OCI-LY7 (cell line): Measurements from ENCODE around the gene RNASET2. TPM values are rescaled to one million over a fixed set of nuclear protein-coding genes. Genes with fewer than 3 reads are reported as not detected.

Experiments used
- BruUV-seq: library from RNA; stranded (reverse); fragments of 400-500 nt; replicated peaks from 2 replicates; lab custom pipeline; 2021; lab: Mats Ljungman, UMichigan
- CTCF ChIA-PET: fragments of 300-600 bp; sonication (Branson Sonifier 250); formaldehyde crosslinking; loops from one replicate; lab custom pipeline; 2022; ENCODE audit warnings: antibody characterized with exemption; ENCODE audit not compliant: unreplicated experiment; lab: Charles Lee
- POLR2A ChIA-PET: fragments of 300-600 bp; sonication (Branson Sonifier 250); formaldehyde crosslinking; loops from one replicate; lab custom pipeline; 2022; ENCODE audit warnings: antibody characterized with exemption; lab: Charles Lee
- DNase-seq: peaks from one replicate; pipeline ENCODE4 v3.0.0-alpha.2; 2015; ENCODE audit warnings: low spot score
- H2AFZ ChIP-seq: fragments of 200-600 bp; sonication (generic), shearing (Covaris generic); 2 replicates; pipeline ENCODE4 v1.6.1; 2014; ENCODE audit warnings: mild to moderate bottlenecking, antibody characterized with exemption, low read length, moderate library complexity
- H3K27ac ChIP-seq: fragments of 200-600 bp; sonication (generic); 2 replicates; pipeline ENCODE4 v1.5.1; 2014; ENCODE audit warnings: mixed run types, low read depth, mild to moderate bottlenecking, moderate library complexity, low read length, inconsistent platforms; ENCODE audit not compliant: poor library complexity, severe bottlenecking
- H3K36me3 ChIP-seq: fragments of 200-600 bp; sonication (generic); 2 replicates; pipeline ENCODE4 v1.6.1; 2014; ENCODE audit warnings: mild to moderate bottlenecking, antibody characterized with exemption, low read length, moderate library complexity, mixed read lengths; ENCODE audit not compliant: insufficient read depth
- H3K4me1 ChIP-seq: fragments of 200-600 bp; sonication (generic); 2 replicates; pipeline ENCODE4 v1.5.1; 2014; ENCODE audit warnings: mild to moderate bottlenecking, low read length; ENCODE audit not compliant: insufficient read depth, poor library complexity, severe bottlenecking
- H3K4me2 ChIP-seq: fragments of 200-600 bp; sonication (generic); 2 replicates; pipeline ENCODE4 v1.6.1; 2014; ENCODE audit warnings: mild to moderate bottlenecking, low read length
- H3K4me3 ChIP-seq: fragments of 200-600 bp; sonication (generic); 2 replicates; pipeline ENCODE4 v1.5.1; 2014; ENCODE audit warnings: mild to moderate bottlenecking, low read depth, low read length; ENCODE audit not compliant: poor library complexity, severe bottlenecking
- H3K79me2 ChIP-seq: fragments of 200-600 bp; sonication (generic); 2 replicates; pipeline ENCODE4 v1.6.1; 2016; ENCODE audit warnings: low read depth, mild to moderate bottlenecking, low read length, moderate library complexity, mixed read lengths; ENCODE audit not compliant: insufficient read depth
- H3K9me2 ChIP-seq: fragments of 200-600 bp; sonication (generic); 2 replicates; pipeline ENCODE4 v1.6.1; 2016; ENCODE audit warnings: mild to moderate bottlenecking, low read length, mixed read lengths; ENCODE audit not compliant: insufficient read depth
- H3K9me3 ChIP-seq: fragments of 200-600 bp; sonication (generic); 2 replicates; pipeline ENCODE4 v1.6.1; 2014; ENCODE audit warnings: mild to moderate bottlenecking, mixed run types, low read length, mixed read lengths
- H4K20me1 ChIP-seq: fragments of 200-600 bp; sonication (generic); 2 replicates; pipeline ENCODE4 v1.6.1; 2014; ENCODE audit warnings: mild to moderate bottlenecking, antibody characterized with exemption, low read length, moderate library complexity, mixed read lengths; ENCODE audit not compliant: insufficient read depth
- CTCF ChIP-seq: fragments of 200-600 bp; sonication (generic); conservative IDR thresholded peaks from 2 replicates; pipeline ENCODE4 v1.5.1; 2014; ENCODE audit warnings: mild to moderate bottlenecking, antibody characterized with exemption, low read length, moderate library complexity, mixed read lengths
- EZH2phosphoT487 ChIP-seq: fragments of 200-600 bp; sonication (generic); IDR thresholded peaks from 2 replicates; pipeline ENCODE4 v1.6.1; 2018; ENCODE audit warnings: low read depth, borderline replicate concordance, mild to moderate bottlenecking, mixed run types, antibody characterized with exemption, low read length, moderate library complexity, mixed read lengths
- intact Hi-C: fragments of 100-400 bp; cut with micrococcal nuclease; formaldehyde crosslinking; loops from one replicate; pipeline ENCODE4 v1.10.0; 2022; ENCODE audit not compliant: unreplicated experiment
- total RNA-seq, 2 experiments: library from RNA; depleted of rRNA in 1 of 2; stranded (reverse); fragments of >200 nt in 1 of 2; shearing (Covaris generic) in 1 of 2; gene quantifications; 2 replicates each; pipeline ENCODE4 v1.2.3, GENCODE V29; 2014 to 2022

The RNASET2 gene
- total RNA-seq, 2 experiments from 2014 or later = 71.7 to 105 TPM

GRCh38 chr6:167000759-167001158 is 44.4 kb upstream of the RNASET2 start:
- no peaks in the 10 kb centered on the region for H3K9me3 ChIP-seq
- H3K4me1 ChIP-seq = peaks cover 33% of the 10 kb centered on the region
- POLR2A ChIA-PET = interaction anchor here (0.7 to 2.7 kb wide), 10 partner anchors 41 to 153 kb away, joined by 3 to 7 read pairs (median 4); partner anchors contain the start of gene CCR6
- intact Hi-C loops = no loop called here
- peak; percentile 19 for DNase-seq
- peaks cover 69% of the 10 kb centered on the region; the same call in 1 of the 2 replicates for H3K79me2 ChIP-seq
- H3K4me3 ChIP-seq = peak overlapping the region; percentile 95
- H2AFZ ChIP-seq = no peak overlapping the region
- no peaks in the 10 kb centered on the region for H3K9me2 ChIP-seq
- H3K27ac ChIP-seq = peak overlapping the region; percentile 0
- BruUV-seq = no TSS peak
- CTCF ChIA-PET = interaction anchor here (0.5 to 2.3 kb wide), 2 partner anchors 47 to 134 kb away, joined by 3 to 11 read pairs; no protein-coding TSS in a partner anchor
- H3K36me3 ChIP-seq = peaks cover 66% of the 10 kb centered on the region
- H3K4me2 ChIP-seq = peak overlapping the region; percentile 65
- TF ChIP-seq EZH2phosphoT487 (no peak), CTCF (no peak)
- H4K20me1 ChIP-seq = peaks cover 9% of the 10 kb centered on the region

GRCh38 chr6:166999884-167000253 is 43.5 kb upstream of the RNASET2 start:
- Histone ChIP-seq H3K79me2 (peaks cover 75% of the 10 kb centered on the region; the same call in 1 of the 2 replicates), H2AFZ (peak overlapping the region; percentile 84; the same call in 1 of the 2 replicates), H3K4me1 (peaks cover 33% of the 10 kb centered on the region), H3K27ac (peak overlapping the region; percentile 53), H3K36me3 (peaks cover 63% of the 10 kb centered on the region), H4K20me1 (peaks cover 9% of the 10 kb centered on the region), H3K9me2 (no peaks in the 10 kb centered on the region), H3K4me3 (peak overlapping the region; percentile 95), H3K9me3 (no peaks in the 10 kb centered on the region), H3K4me2 (peak overlapping the region; percentile 65)
- POLR2A ChIA-PET = interaction anchor here (0.5 to 2.7 kb wide), 19 partner anchors 12 to 153 kb away, joined by 3 to 8 read pairs (median 4); partner anchors contain the start of genes CCR6 and RNASET2
- intact Hi-C loops = loop anchor here (1.0 to 2.0 kb wide), 4 partner anchors 41 to 142 kb away; partner anchors contain the start of gene RNASET2
- no peak for DNase-seq
- CTCF ChIA-PET = interaction anchor here (0.9 to 2.3 kb wide), 4 partner anchors 48 to 142 kb away, joined by 3 to 11 read pairs (median 6); partner anchors contain the start of gene CCR6
- no TSS peak for BruUV-seq
- no peak for TF ChIP-seq EZH2phosphoT487
- no peak for TF ChIP-seq CTCF
